GDM1 (cell line): ENCODE measurements around the gene HMGCLL1.

Experiments used
- DNase-seq: peaks from one replicate; lab custom pipeline; 2025; lab: John Stamatoyannopoulos, UW

HMGCLL1 gene

DNA sequence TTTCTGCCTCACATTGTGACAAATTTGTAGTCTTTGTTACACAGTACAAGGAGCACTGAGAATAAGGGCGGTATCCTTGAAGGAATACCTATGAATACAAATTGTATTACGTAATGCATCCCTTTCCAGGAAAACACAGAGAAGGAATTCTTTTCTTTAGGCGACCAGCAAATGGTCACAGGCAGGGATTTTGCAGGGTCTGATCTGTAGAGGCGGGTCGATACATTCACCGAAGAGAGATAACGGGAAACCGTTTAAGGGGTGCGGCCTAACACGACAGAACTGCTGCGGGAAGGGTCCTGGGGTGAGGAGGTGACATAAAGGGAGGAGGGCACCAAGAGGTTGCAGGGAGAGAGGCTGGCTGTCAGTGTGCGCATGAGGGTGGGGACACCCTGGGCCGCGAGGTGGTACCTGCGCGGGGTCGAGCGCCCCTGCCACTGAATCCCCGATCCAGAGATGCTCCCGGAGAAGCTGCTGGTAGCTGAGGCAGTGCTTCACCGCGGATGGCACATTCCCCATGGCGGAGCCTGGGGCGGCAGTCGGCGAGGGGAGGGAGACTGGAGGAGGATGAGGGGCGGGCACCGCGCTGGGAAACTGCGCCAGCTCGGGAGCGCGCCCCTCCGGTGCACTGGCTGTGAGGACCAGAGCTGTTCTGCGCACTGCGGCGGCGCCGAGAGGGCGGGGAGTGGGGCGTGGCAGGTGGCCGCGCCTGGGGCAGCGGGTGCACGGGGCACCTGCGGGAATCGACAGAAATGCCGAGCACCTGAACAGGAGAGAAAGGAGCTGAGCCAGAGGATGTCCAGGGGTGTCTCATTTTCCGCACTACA lies at the start of gene HMGCLL1:
Gene HMGCLL1, minus strand, starts transcription at position 656 of the 827 bp plus-strand sequence. Its CDS starts 137 bp downstream, at position 519.
- no peak for DNase-seq

DNA sequence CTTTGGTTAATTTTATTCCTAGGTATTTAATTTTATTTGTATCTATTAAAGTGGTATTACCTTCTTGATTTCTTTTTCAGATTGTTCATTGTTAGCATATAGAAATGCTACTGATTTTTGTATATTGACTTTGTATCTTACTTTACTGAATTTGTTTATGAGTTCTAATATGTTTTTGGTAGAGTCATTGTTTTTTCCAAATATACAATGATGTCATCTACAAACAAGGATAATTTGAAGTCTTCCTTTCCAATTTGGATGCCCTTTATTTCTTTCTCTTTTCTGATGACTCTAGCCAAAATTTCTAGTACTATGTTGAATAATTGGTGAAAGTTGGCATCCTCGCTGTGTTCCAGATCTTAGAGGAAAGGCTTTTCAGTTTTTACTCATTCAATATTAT lies 43.0 kb upstream of the HMGCLL1 start:
- no peak for DNase-seq

DNA sequence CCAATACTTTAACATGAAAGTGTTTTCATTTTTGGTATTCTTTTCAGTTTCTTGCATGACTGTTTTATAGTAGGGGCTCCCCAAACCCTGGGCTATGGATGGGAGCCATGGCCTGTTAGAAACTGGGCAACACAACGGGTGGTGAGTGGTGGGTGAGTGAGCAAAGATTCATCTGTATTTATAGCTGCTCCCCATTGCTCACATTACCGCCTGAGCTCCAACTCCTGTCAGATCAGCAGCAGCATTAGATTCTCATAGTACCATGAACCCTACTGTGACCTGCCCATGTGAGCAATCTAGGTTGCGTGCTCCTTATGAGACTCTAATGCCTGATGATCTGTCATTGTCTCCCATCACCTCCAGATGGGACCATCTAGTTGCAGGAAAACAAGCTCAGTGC lies 42.3 kb upstream of the HMGCLL1 start:
- DNase-seq: no peak

DNA sequence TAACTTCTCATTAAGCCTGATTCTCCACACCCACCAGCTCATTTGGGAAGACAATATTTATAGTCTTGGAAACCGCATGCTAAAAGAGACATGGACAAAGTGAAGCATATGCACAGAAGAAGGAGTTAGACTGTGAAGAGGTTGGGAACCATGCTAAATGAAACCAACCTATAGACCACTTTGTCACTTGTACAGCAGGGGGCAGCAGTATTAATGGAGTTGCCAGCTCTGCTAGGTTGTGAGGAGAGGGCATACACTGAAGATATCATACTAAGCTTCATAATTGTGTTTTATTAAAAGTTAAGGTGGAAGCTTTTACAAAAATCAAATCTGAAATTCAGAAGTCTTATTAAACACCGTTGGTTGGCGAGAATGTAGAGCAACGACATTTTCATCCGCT lies 38.3 kb upstream of the HMGCLL1 start:
- DNase-seq: no peak

DNA sequence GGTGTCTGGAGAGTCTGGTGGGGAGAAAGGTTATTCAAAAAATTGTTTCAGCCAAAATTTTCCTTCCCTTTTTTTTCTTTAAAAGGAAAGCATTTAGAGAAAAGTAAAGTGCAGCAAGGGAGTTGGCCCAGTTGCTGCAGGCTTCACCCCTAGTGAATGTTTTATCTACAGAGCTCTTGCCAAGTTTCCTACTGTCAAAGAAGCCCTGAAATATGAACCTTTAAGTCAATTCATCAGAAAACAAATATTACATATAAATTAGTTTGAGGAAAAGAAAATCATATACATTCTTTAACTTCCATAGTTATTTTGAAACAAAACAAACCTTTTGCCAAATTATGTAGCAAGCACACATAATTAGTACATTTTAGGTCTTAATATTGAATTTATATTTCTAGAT lies 25.0 kb upstream of the HMGCLL1 start:
- no peak for DNase-seq

DNA sequence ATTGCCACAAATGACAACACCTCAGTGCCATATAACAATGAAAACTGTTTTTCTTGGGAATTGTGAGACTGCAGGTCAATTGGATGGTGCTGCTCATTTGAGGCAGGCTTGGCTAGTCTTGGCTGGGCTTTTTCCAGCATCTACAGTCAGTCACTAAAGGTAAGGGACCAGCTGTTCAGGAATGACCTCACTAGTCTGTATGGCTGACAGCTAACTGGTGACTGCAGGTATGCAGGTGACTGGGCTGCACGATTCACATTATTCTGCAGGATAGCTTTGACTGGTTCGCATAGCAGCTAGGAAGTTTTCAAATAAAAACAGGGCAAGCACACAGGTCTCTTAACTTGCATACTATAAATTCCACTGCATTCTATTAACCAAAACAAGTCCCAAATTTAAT lies 22.1 kb upstream of the HMGCLL1 start:
- DNase-seq: no peak

DNA sequence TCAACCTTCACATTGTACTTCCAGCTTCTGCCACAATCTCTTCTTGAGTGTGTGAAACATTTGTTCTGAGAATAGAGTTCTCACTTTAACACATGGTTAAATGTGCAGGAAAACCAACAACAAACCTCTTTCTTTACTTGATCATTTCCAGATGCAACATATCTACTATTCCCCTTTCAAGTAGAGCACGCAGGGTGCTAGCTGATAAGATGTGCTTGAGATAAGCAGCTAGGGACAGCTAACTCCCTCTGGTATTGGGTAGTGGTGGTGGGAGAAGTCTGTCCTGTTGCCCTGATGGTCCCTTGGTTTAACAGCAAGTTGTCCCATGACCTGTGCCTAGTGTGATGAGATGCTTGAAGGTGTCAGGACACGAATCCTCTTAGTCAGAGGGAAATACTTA lies 15.4 kb upstream of the HMGCLL1 start:
- DNase-seq: no peak

DNA sequence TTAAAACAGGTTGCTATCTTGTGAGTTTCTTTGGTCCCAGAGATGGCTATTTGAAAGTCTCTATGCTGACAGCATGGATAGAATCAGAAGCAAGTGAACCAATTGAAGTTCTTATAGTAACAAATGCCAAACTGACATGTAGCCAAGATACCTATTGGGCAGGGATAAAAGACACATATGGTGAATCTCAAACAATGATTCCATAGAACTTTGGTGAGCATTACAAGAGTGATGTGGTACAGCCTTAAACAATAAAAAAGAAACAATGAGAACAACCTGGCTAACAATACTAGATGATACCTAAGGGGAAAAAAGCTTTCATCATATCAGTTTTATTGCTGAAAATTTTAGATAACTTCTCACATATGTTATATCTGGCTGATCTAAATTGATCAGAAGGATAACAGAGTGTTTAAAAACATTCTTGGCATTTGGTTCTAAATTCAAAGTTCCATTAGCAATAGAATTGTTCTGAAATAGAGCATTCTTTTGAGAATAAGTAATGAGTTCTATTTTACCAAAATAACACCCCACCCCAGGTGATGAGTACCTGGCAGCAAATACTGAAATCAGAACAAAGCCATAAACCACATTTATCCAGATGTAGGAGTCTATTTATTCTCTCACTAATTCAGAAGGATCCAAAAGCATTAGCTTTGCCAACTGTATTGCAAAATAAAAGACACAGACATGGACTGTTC lies 5.8 kb upstream of the HMGCLL1 start:
- no peak for DNase-seq

DNA sequence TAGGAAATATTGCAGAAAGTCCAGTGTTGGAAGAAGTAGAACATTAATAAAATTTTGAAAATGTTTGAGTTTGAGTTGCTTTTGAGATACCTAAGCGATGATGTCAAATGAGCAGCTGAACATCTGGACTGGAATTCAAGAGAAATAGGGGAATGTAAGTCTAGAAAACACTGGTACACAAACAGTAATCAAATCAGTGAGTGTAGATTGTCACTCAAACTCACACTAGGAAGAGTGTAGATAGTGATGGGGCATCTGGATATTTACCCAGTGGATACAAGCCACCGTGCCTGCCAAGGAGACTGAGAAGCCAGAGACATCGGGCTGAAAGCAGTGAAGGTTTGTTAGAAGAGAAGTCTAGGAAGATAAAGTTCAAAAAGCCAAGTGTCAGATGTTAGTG lies 2.2 kb downstream of the HMGCLL1 start:
- no peak for DNase-seq

DNA sequence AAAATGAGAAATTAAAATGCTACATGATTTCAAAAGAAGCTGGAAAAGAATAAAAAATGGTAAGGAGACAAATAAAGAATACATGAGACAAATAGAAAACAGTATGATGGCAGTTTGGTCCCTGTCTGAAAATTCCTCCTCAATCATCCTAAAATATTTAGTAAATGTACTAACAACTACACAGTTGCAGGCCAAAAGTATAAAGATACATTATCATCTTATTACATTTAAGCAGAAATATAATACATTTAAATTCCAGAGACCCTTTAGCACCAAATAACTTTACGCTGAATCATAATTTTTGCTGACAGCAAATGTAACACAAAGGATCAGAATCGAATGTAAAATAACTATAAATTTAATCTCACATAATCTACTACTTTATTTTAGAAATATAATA lies 4.4 kb downstream of the HMGCLL1 start:
- DNase-seq: no peak

DNA sequence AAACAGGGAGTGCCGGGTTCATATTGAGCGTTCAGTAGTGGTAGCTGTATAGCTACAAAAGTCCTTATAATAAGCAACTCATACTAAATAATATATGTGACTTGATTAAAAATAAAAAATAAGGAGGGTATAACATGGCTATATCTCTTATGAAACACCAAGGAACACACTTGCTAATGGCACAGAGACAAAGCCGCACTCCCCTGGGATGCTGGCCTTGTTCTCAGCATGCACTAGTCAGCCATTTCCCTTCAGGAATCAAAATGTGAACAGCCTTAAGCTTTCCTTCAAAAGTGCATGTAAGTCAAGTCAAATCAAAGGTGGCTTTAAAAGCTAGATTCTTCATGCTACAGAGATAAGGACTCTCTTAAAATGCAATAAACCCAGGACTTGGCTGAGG lies 9.4 kb downstream of the HMGCLL1 start:
- DNase-seq: no peak

DNA sequence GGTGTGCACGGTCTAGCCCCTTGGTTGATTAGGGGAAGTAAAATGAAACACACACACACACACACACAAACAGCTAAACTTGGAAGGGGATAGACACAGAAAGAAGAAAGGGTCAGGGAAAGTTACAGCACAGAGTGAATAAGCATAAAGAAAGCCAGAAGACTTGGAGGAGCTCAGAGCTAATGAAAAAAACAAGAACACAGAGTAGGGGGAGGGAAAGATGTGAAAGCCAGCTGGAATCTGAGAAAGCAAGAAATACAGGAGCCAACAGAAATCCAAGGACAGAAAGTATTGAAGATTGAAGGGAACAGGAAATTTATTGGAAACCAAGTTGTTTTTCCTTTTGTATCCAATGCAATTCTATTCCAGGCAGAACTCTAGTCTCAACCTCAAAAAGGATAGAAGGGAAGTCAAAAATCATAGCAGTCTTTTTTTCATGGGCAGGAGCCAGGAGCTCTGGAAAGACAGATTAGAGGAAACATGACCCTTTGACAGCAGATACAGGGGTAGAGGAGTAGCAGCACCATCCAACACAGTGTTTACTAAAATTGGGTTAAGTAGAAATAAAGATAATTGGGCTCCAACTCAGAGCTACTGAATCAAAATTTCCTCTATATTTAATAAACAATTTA lies 10.1 kb downstream of the HMGCLL1 start:
- DNase-seq: no peak

DNA sequence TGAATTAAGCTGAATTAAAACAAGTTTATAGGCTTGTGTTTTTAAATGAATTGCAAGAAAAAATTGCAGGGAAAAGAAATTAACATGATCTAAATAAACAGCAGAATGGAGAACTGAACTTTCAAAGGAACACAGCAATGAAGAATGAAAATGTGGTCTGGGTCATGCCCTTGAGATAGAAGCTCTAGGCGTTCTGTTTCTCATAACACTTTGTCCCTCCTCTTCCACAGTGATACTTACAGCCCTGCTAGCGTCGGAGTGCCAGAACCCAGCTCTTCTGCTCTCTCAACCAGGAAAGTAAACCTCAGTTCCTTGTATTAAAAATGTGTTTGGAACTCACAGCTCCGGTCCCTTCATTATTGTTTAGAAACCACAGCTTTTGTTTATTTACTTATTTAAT lies 11.4 kb downstream of the HMGCLL1 start:
- DNase-seq: no peak

DNA sequence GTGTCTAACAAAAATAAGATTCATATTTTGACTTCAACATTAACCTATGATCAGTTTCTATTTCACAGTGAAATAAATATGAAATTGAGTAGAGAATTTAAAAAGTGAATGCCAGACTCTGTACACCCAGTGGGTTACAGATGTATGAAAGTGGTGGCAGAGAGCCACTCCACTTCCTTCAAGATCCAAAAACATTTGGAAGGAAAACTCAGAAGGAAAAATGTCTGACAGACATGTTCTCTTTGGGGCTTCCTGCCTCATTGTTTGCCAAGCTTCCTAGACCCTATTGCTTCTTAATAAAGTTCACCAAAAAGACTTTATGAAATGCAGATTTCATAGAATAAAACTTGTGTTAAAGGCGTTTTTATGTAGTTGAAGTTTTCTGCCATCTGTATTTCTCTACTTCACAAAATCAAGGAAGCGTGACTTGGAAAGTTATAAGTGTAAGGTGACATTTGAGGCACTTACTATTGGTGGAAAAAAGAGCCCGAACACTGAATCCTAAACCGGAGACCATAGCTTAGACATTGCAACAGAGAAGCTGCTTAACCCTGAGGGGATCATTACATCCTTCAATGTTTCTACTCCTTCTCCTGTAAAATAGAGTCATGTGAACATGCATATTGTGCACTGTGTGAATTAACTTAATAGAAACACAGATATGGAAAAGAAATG lies 12.8 kb downstream of the HMGCLL1 start:
- DNase-seq: no peak

DNA sequence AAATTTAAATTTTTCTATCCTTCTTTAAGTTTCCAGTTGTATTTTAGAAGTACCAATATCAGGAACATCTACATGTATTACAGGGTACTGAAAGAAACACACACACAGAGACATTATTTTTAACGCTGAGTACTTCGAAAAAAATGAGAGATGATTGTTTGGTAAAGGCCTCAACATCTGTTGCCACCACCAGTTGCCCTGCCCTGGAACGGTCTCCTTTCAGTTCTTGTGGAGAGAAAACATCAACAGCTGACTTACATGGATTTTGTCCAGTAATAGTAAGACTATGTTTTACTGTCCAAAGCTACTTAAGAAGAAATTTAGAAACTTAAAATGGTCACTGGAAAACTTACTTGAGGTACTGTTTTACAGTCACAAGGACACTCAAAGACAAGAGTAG lies 16.7 kb downstream of the HMGCLL1 start:
- DNase-seq: no peak

DNA sequence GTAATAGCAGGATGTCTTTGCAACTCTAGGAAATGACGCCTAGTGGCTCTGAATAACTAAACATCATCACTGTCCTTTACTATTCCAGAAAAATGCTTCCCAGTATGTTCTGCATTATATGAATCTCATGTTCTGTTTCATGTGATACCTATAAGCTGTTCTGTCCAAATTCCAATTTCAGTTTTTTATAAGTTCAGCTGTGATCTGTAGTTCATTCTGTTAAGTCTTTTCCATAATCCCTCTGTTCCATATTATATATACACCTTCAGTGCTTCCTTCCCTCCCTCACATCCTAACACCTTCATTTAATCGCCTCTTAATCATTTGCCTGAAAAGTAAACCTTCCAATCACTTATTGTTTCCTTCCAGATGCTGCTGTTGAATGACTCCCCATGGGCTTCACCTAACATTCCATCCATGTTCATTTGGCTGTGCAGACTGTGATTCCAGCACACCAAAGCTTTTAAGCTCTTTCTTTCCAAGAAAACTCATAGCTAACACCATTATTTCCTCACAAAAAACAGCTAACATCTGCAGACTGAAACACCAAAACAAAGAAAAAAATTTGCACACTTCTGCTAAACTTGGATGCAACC lies 18.6 kb downstream of the HMGCLL1 start:
- DNase-seq: no peak

DNA sequence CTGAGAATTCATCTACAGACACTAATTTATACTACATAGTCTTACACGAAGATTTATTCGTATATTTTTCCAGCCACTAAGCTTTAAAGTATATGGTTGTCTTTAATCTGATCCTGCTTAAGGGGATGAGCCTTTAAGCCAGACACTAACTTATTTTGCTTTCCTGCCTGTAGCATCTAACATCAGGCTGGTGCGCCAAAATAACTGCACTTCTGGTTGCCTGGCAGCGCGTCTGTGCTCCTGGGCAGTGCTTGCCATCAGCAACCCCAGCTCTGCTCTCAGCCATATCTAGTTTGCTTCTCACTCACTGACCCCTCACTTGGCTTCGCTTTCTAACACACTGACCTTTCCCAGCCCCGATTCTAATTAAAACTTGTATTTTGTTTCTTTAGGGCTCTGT lies 21.8 kb downstream of the HMGCLL1 start:
- no peak for DNase-seq

DNA sequence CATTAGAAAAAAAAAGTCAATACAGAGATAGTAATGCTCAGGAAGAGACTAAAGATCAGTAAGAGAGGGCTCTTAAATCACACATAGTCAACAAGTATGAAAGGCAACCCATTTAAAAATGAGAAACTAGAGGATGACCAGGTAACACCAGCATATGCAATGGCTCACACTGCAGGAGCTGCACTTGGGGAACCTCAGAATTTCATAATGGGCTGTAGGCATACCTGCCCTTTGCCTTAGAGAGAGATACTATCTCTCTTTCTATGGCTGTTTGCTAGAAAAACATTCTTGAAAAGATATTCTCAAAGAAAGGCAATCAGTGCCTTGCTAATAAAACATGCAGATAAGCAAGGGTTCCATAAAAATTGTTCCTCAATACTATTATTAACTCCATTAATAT lies 33.2 kb downstream of the HMGCLL1 start:
- DNase-seq: no peak

DNA sequence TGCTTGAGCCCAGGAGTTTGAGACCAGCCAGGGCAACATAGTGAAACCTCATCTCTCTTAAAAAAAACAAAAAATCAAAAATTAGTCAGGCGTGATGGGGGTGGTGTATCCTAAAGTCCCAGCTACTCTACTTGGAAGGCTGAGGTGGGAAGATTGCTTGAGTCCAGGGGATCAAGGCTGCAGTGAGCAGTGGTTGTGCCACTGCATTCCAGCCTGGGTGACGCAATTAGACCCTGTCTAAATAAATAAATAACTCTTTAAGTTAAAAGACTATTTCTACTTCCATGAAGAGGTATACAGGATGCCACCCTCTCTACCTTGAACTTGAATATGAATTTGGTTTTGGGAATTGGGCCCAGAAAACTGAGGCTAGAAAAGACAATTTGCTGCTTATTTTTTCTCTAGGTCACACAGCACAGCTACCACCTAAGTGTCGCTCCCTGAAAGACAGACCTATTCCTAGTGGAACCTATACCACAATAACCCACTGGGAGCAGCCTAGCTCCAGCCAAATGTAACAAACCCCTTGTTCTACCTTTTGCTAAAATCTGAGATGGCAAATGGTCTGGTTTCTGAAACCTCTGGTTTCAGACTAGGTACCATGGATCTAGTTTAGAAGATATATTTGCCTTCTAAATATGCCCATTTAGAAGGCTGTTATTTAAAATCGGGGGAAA lies 35.2 kb downstream of the HMGCLL1 start:
- DNase-seq: no peak

DNA sequence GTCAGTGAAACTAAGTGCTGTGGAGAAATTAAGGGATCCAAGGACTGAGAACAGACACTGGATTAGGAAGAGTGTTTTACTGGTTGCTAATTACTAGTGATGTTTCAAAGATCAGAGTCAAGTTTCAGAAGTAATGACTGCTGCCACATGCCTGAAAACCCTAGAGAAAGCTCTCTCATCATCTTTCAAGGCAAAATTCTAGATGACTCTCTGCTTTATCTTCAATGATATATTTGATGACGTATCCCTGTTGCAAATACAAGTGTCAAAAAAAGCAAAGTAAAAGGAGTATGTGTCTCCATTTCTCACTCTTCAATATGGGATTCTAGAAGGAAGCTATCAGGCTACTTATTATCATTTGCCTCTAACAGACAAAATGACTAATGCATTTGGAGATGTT lies 38.0 kb downstream of the HMGCLL1 start:
- no peak for DNase-seq

DNA sequence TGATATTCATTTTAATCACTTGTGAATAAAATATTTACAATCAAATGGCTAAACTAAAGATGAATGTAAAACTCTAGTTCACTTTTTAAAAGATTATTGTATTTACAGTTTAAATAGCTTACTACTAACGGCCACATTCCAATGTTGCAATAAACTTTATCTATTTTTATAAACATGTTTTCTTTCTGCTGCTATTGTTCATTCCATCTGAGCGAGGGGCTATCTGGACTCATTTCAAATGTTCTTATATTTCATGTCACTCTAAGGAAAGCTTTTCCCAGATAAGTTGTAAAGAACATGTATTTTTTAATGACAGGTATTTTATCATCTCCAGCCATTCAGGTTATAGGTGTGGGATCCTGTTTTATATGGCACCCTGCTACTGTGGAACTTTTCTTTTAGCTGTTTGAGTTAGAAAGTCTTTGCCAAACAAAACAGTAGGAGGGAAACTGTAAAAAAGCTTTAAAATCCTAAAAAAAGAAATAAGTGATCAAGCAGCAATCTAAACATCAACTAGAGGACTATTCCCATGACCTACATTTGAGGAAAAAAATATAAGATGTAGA lies 42.5 kb downstream of the HMGCLL1 start:
- no peak for DNase-seq
